NOMO-1 treated with dmso at 0.1 percent for 144 hours (cell line): ENCODE results near the gene MB.
"Not testable (repeated sequence)": the region's sequence is repeated elsewhere in the genome, so short reads cannot be mapped to it uniquely, and the experiment has no call there.

Experiments used
- DNase-seq: peaks from one replicate; lab custom pipeline; 2025; ENCODE audit not compliant: unreplicated experiment; lab: John Stamatoyannopoulos, UW

The MB gene

DNA sequence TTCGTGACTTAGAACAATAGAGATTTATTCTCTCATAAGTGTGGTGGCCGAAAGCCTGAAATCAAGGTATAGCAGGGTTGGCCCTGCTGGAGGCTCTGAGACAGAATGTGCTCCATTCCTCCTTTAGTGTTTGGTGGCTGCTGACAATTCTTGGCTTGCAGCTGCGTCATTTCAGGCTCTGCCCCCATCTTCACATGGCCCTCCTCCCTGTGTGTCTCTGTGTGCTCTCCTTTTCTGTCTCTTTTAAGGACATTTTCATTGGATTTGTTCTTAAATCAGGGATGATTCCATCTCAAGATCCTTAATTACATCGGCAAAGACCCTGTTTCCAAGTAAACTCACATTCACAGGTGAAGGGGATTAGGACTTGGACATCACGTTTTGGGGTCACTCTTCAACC lies 20.9 kb upstream of the MB start:
- DNase-seq, result no peak

DNA sequence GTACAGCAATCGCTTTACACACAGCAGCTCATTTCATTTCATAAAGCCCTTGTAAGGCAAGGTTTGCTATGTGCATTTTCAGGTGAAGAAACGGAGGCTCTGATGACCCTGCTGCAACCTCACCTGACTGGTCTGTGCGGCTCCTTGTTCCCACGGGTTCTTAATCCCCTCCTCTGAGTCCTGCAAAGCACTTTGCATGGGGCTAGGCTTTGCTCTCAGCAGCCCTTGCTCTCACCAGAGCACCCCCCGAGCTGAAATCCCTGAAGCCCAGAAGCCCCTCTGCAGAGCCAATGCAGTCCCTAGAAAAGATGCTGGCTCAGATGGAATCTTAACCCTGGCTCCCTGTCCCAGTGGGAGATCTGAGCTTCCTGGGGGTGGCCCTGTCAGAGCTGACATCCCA lies 20.1 kb upstream of the MB start:
- no peak for DNase-seq

DNA sequence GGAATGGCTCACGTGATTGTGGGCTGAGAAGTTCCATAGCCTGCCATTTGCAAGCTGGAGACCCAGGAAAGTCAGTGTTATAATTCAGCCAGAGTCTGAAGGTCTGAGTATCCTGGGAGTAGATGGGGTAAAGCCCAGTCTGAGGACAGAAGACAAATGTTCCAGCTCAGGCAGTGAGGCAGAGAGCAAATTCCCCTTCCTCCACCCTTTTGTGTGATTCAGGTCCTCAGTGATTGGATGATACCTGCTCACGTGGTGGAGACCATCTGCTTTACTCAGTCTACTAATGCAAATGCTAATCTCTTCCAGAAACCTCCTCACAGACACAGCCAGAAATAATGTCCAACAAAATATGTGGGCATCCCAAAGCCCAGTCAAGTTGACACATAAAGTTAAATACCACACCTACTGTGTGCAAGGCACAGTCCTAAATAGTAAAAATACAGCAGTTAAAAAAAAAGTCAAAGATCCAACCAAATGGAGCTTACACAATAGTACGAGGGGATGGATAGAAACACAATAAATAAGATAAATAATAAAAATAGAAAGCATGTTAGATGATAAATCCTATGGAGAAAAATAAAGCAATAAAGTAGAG lies 17.9 kb upstream of the MB start:
- no peak for DNase-seq

DNA sequence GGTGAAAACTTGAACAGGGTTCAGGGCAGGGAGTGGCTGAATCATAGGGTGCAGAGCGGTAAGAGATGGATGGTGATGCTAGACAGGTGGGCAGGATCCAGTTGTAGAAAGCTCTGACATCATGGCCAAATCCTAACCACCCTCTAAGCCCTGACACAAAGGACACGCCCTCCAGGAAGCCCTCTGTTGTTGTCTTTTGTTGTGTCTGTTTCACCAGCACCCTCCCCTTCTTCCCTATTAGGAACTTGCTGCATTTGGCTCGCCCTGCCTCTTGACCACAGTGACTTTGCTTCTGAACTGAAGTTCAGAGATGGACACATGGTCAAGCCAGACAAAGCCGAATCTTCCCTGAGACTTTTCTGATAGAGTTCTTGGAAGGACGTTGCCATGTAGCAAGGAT lies 16.9 kb upstream of the MB start:
- DNase-seq, result peak; percentile 12

DNA sequence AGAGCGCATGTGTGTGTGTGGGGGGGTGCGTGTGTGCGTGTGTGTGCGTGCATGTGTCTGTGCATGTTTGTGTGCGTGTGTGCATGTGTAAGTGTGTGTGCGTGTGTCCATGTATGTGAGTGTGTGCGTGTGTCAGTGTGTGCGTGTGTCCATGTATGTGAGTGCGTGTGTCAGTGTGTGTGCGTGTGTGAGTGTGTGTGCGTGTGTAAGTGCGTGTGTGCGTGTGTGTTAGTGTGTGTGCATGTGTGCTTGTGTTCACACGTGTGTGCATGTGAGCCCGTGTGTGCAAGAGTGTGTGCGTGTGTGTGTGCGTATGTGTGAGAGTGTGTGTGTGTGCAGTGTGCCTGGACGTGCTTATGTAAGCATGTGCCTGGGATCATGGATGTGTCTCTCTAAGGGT lies 16.4 kb upstream of the MB start:
- no peak for DNase-seq

DNA sequence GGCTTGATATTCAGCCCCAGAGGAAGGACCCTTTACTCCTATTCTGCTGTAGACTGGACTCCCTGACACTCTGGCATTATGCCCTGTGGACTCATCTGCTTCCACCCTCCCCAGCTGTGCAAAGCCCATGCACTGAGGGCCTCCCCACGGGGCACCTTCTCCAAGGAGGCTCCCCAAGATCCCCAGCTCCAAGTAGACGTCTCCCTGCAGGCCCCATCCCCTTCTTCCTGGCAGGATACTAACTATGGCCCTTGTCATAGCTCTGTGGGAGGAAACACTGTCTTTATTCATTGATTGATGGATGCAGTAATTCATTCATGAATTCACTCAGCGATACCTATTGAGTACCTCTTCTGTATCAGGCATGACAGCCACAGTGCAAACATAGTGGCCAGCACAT lies 15.8 kb upstream of the MB start:
- DNase-seq, result no peak

DNA sequence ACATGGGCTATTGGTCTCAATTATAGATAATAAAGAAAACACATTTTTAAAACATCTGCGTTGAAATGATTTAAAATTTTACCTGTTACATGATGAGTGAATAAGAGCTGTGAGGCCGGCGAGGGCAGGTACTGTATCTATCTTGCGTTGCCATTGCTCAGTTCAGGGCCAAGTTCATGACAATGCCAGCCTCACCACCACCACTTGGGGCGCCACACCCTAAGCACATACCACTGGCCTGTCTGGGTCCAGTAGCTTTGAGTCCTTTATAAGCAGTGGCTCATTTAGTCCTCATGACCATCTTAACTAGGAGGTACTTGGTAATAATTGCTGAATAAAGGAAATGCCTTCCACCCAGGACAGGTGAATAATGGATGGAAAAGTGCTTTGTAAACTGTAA lies 14.5 kb upstream of the MB start:
- peak; percentile 50 for DNase-seq

DNA sequence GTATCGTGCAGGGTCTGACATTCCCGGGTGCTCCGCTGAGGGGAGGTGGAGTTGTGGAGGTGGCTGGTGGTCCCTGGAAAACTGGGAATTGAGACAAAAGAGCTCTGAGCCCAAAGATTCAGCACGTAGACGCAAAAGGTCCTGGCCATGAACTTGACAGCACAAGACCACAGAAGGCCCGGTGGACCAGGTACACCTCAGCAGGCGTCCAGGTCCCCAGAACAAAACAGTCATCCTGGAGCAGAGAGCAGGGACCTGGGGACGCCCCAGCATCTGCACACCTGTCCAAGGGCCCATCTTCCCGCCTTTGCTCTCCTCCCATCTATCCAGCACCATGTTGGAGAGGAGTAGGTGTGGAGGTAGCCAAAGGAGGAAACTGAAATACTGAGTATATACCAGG lies 13.8 kb upstream of the MB start:
- DNase-seq, result no peak

DNA sequence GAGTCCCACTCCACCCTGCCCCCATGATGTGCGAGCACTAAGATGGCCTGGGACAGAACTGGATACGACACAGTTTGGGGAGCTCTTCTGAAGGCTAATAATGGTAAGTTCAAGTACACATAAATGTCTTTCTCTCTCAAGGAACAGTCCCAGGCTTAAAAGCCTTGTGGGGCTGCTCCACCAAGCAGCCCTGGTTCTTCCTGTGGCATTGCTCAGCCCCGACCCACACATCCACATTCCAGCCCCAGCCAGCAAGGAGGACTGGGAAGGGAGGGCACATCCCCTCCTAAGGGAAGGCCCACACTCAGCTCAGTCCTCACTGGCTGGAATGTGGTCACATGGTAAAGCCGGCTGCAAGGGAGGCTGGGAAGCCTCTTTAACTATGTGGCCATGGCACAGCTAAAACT lies 13.3 kb upstream of the MB start:
- DNase-seq, result no peak

DNA sequence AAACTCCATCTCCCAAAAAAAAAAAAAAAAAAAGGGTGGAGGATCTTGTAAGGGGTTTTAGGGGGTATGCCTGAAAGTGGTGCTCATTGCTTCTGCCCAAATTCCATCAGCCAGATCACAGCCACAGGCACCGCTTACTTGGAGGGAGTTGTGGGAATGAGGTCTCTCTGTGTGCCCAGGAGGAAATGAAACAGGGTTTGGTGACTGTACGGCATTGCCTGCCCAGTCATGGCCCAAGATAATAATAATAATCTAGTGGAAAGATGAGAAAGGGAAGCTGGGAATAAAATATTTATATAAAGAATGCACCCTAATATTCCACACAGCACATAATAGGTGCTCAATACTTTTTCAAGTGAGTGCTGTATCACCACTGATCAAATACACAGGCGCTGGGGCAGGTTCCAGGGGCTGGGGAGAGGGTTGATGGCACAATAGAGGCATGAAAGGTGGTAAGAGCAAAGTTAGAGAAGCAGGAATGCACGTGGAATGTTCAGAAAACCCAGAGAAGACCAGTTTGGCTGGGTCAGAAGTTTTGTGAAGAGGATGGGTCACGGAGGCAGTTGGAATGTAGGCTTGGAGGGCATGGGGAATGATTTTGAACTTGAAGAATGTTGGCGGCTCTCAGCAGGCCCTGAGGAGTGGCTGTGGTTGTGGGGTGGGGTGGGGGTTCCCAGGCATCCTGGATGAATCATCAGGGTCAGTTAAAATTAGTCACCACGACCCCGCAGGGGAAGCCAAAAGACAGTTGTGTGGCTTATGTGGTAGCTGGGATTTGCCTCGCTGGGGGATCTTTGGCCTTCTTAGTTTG lies 12.5 kb upstream of the MB start:
- DNase-seq, result no peak

DNA sequence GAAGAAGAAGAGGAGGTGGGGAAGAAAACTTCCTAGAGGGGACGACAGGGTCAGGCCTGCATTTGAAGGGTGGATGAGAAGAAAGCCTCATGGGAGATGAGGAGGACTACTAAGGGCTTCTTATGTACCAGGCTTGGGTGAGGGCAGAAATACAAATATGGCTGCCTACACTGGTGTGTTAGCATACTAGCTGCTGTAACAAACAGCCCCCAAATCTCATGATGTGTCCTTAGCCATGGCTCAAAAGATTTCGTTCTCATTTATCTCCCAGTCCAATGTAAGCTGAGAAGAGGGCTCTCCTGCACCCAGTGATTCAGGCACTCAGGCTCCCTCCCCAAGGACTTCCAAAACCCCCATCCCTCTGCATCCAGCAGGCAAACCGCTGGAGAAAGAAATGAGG lies 11.6 kb upstream of the MB start:
- DNase-seq, result no peak

DNA sequence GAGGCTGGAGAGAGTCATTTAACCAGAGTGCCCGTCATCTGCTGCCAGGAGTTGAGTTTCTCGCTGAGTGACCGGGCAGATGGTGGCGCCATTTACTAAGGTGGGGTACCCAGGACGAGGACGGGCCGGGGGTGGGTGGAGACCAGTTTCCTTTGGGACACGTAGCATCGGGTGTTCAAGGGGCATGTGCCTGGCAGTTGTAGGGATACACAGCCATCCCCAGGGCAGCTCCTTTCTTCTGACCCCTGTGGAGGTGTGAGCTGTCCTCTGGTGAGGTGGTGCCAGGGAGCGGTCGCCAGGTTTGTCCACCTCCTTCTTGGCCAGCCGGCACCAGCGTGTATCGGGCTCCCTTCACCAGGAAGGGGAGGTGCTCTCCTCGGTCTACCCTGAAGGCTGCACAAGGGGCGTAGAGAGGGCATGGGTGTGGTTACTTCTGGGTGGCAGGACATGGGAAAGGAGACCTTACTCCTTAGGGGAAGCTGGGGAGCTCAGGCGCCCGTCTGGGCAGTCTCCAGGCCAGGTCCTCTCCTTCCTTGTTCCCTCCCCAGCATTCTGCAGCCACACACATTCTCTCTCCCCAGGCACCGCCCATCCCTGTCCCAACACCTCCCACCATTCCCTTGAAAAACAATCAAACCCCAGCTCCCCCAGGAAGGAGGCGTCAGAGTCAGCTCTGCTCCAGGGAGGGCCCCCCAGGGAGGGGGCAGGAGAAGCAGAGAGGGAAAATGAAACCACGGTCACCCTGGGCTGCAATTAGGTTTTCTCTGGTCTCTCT lies 10.3 kb upstream of the MB start:
- DNase-seq, result peak; percentile 51

DNA sequence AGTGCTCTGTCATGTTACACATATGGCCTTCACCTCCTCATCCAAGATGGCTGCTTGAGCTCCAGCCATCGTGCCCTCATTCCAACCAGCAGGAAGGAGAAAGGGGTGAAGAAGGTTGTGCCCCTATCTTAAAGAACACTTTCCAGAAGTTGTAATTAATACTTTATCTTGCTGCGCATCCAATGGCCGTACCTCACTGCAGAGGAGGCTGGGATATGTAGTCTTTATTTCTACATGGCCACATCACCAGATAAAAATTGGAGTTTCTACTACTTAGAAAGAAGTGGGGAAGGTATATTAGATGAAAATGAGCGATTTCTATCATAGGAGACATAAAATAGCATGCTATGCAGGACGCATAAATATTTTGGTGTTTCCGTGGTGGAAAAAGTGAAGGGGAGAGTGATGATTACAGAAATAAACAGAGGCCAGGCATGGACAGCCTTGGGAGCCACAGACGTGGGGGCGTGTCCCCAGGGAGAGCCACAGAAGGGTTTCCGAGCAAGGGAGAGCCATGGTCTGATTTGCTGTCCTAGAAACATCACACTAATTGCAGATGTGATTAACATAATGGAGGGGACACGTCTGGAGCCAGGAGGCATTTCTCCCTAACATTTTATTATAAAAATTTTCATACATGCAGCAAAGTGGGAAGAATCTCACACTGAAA lies 8.8 kb upstream of the MB start:
- no peak for DNase-seq

DNA sequence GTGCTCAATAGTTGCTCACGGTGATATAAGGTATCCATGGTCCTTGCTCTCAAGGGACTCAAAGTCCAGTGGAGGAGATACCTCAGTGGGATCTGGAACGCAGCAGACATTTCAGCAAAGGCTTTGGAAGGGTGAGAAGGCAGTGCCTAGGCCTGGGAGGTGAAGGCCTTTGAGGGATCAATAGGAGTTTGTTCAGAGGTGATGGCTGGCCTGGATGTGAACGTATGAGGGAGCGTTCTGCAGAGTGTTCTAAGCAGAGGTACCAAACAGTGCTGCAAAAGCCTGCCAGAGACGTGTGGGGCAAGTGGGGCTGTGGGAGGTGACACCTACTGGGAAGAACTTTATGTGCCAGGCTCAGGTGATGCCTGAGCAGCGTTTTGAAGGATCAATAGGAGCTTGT lies 7.4 kb upstream of the MB start:
- DNase-seq, result no peak

DNA sequence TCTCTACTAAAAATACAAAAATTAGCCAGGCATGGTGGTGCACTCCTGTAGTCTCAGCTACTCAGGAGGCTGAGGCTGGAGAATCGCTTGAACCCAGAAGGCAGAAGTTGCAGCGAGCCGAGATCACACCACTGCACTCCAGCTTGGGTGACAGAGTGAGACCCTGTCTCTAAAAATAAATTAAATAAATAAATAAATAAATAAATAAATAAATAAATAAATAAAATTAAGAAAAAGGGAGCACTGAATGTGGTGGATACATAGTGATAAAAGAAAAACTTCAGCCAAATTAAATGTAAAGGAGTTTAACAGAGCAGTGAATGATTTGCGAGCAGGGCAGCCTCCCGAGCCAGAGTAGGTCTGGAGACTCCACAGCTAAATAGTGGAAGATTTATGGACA lies 6.8 kb upstream of the MB start:
- DNase-seq, result not testable (repeated sequence)

DNA sequence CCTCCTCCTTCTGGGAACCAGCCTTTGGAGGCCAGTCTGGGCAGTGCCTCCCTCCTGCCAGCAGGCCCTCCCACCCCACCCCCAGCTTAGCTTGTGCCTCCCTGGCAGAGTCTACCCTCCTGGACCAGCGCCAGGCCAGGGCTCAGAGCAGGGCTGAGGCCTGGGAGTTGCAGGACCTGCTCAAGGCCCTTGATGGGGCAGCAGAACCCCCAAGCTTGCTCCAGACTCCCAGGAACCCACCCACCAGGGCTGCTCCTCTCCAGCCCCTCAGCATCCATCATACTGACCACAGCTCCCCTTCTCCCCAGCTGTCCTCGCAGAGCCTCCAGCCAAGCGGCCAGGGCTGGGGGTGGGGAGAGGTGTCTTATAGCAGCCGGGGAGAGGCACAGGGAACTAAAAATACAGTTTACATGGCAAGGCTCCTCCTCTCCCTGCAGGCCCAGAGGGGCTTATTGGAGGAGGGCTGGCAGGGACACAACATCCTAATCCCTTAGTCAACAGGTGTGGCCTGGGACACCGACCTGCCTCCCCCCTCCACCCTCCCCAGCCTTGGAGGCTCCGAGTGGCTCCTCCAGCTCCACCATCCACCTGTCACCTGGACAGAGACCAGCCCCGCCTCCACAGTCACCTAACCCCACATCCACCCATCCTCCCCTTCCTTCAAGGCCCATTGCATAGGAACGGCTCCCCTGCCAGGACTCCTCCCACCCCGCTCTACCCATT lies 5.2 kb upstream of the MB start:
- DNase-seq, result no peak

DNA sequence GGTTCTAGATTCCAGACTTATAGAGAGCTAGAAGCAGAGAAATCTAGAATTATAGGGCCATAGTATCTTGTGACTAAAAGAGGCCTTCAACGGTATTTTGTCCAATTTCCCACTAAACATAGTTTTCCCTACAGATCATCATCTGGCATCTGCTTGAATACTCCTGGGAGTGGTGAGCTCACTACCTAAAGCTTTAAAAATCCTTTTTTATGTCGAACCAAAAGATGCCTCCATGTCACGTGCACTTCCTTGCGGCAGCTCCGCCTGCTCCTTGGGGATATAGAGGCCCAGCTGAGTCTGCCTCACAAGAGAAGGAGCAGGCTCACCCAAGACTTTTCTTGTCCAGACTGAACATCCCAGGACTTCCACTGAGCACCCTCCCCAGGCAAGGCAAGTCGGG lies 4.3 kb upstream of the MB start:
- no peak for DNase-seq

DNA sequence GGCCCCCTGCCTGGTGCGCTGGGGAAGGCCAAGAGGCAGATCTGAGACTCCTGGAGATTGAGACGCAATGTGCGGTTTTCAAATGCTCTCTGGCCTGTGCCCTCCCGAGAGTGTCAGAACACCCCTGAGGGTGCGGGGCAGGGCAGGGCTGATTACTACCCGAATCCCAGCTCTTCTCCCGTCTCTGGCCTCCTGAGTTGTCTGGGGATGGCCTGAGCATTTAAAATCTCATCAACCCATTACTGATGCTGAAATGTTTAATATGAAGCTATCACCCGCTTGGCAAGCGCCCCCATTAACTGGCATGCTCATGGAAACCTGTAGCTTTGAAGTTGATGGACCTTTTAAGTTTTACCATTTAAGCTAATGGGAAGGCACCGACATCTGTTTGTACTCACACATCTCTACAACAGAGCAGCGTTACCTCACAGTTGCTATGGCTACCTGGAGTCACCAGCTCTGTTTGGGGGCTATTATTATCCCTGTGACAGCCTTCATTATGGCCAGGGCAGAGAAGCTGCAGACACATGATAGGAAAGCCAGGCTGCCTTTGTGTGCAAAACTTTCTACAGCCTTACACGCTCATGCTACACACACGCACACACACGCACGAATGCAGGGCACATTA lies 3.6 kb upstream of the MB start:
- DNase-seq, result no peak

DNA sequence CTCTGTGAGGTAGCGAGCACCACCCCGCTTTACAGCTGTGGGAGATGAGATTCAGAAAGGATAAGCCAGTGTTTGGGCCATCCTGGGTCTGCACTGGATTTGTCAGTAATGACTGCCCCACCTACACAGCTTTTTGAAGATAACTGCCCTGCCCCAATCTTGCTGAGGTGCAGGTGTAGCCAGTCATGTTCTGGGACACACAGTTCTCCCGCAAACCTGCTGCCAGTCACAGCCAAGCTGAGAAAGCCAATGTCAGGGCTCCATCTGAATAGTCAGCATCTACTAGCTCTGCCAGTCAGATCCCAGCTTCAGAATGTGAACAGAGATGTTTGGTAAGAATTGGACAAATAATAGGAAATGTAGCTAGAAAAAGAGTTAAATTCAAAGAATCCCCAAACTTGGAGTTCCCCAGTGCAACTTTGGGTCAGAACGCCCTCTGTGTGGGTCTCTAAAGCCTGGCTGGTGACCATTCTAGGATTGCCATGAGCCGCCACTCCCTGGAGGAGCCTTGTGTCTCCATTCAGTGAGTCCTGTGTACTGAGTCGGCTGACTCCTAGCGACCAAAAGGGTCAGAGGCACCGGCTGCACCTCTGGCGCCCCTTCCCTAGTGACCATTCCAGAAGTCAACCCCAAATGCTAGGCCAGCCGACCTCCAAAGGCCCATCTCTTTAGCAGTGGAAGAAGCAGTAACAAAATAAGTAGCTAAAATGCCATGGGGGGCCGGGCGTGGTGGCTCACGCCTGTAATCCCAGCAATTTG lies 2.4 kb upstream of the MB start:
- DNase-seq, result no peak
